Measurements from ENCODE around the gene METTL26.

METTL26 gene

GRCh38 chr16:638034-638543 is 2.0 kb upstream of the METTL26 start:
- DNase-seq (ENCODE audit: low read depth), result no peak

DNA sequence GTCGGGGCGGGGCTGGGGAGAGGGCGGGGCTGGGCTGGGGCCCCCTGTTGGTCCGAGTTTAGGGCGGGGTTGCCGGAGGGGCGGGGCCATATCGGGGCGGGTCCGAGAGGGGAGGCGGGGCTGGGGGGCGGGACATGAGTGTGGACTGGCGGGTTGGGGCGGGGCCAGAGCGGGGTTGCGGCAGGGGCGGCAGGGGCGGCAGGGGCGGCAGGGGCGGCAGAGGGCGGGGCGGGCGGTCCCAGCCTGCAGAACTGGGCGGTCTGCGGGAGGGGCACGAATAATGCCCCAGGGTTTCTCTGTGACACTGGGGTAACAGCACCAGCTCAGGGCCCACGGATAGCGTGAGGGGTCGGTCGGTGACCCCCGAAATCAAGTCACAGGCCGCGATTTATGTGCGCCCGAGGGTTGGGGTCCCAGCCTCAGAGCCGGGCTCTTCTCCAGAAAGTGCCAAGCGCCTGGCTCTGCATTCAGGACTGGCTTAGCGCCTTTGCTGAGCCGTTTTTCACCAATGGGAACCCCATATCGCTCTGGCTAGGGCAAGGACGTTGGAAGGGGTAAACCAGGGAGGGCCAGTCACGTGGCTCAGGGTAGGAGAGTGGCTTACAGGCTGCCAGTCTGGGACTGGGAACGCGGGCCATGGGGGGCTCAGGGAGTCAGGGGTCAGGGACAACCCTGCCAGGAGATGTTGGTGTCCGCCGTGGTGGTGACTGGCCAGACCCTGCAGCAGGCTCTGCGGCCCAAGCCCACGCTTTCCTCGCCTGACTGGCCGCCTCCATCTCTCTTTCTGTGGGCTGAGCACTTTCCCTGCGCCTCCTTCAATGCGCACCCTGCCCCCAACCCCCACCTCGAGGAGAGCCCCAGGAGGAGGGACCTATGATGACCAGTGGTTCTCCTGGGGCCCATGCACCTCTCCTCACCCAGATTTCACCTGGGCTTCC is 1.2 kb upstream of the METTL26 start:
- DNase-seq (ENCODE audit: low read depth), result peak; percentile 83

GRCh38 chr16:635573-636205 is 416 bp downstream of the METTL26 start:
- DNase-seq (ENCODE audit: low read depth), result no peak

- DNase-seq (ENCODE audit: low read depth), result no peak
Observed at GRCh38 chr16:634996-635395, 1.1 kb downstream of the METTL26 start.

- no peak for DNase-seq (ENCODE audit: low read depth)
Observed at GRCh38 chr16:634051-634670, 1.9 kb downstream of the METTL26 start.

DNA sequence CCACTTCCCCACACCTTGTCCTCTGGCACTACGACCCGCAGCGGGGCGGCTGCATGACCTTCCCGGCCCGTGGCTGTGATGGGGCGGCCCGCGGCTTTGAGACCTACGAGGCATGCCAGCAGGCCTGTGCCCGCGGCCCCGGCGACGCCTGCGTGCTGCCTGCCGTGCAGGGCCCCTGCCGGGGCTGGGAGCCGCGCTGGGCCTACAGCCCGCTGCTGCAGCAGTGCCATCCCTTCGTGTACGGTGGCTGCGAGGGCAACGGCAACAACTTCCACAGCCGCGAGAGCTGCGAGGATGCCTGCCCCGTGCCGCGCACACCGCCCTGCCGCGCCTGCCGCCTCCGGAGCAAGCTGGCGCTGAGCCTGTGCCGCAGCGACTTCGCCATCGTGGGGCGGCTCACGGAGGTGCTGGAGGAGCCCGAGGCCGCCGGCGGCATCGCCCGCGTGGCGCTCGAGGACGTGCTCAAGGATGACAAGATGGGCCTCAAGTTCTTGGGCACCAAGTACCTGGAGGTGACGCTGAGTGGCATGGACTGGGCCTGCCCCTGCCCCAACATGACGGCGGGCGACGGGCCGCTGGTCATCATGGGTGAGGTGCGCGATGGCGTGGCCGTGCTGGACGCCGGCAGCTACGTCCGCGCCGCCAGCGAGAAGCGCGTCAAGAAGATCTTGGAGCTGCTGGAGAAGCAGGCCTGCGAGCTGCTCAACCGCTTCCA is 2.6 kb downstream of the METTL26 start:
- DNase-seq (ENCODE audit: low read depth), result no peak

DNA sequence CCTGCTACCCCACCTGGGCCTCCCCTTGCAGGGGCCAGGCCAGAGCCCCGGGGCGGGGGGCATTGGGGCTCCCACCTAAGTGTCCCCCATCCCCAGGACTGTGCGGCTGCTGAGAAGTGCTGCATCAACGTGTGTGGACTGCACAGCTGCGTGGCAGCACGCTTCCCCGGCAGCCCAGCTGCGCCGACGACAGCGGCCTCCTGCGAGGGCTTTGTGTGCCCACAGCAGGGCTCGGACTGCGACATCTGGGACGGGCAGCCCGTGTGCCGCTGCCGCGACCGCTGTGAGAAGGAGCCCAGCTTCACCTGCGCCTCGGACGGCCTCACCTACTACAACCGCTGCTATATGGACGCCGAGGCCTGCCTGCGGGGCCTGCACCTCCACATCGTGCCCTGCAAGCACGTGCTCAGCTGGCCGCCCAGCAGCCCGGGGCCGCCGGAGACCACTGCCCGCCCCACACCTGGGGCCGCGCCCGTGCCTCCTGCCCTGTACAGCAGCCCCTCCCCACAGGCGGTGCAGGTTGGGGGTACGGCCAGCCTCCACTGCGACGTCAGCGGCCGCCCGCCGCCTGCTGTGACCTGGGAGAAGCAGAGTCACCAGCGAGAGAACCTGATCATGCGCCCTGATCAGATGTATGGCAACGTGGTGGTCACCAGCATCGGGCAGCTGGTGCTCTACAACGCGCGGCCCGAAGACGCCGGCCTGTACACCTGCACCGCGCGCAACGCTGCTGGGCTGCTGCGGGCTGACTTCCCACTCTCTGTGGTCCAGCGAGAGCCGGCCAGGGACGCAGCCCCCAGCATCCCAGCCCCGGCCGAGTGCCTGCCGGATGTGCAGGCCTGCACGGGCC is 3.4 kb downstream of the METTL26 start:
- no peak for DNase-seq (ENCODE audit: low read depth)

GRCh38 chr16:631808-632358 is 4.2 kb downstream of the METTL26 start:
- no peak for DNase-seq (ENCODE audit: low read depth)

DNA sequence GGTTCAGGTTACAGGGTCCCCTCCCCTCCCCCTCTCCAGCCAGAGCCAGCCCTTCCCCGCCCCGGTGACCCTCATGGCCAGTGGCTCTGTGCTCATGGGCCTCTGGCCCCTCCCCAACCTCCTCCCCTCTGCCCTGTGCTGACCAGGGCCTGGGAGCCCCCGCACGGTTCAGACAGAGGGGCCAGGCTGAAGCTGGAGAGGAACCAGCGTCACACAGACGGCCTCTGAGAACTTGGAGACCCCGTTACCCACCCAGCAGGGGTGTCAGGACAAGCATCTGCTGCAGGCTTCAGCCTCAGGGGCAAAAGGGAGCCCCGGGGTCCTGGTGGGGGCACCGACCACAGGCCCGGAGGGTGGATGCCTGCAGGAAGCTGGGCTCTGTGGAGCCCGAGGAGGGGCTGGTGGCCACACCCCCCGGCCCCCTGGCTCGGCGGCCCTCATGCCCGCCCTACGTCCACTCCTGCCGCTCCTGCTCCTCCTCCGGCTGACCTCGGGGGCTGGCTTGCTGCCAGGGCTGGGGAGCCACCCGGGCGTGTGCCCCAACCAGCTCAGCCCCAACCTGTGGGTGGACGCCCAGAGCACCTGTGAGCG is 5.2 kb downstream of the METTL26 start, which contains the start of gene WFIKKN1:
TSS of gene WFIKKN1 (plus strand) at position 171 of the 591 bp plus-strand sequence. CDS start at position 440, 269 bp downstream.
- no peak for DNase-seq (ENCODE audit: low read depth)

DNA sequence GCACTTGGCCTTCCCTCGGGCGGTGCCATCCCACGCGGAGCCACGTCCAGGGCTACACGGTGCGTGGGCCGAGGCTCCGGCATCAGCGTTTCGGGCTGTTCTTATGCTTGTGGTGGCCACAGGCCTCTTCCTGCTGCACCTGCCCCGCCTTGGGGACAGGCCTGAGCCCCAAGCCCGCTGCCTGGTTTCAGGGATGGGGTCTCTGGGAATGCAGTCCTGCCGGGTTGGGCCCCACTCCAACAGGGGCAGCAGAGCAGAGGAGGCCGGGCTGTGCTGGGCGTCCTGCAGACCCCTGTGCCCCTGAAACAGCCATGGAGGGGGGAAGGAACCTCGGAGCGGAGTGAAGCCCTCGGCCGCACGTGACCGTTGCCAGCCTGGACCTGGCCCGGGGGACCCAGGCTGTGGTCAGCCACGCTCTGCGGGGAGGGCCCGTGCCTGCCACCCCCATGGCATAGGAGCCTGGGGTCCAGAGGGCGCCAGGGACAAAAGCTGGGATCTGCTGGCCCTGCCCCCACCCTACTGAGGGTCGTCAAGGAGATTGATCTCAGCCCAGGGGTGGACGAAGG is 5.8 kb downstream of the METTL26 start:
- DNase-seq (ENCODE audit: low read depth), result no peak

GRCh38 chr16:629833-630248 is 6.3 kb downstream of the METTL26 start:
- no peak for DNase-seq (ENCODE audit: low read depth)

GRCh38 chr16:629185-629832 is 6.8 kb downstream of the METTL26 start:
- no peak for DNase-seq (ENCODE audit: low read depth)

DNA sequence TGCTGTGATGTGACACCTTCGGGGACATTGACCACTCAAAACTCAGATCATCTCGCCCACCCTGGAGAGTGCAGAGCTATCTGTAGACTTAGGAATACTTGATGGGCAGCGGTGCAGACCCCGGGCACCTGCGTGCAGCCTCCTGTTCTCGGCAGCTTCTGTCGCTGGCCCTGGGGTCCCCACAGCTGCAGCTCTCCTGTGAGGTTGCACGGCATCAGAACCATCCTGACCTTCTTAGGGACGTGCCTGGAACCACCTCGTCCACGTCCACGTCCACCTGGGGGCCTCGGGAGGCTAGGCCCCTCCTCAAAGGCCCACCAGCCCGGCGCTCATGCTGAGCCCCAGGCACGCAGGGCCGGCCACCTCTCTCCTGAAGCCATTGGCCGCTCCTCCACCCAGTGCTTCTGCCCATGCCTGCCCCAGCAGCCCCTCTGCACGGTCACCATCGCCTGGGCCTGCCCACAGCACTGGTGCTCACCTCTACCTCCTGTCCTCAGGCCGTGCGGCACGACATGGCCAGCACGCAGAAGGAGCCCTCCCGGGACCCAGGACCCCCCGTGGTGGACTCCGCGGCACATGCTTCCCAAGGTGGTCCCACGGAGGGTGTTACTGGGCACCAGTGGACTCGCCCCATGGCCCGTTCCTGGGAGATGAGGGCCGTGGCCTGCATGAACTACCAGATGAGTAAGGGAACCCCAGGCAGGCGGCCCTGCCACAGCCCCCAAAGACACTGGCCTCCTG is 7.6 kb downstream of the METTL26 start:
- DNase-seq (ENCODE audit: low read depth), result no peak

DNA sequence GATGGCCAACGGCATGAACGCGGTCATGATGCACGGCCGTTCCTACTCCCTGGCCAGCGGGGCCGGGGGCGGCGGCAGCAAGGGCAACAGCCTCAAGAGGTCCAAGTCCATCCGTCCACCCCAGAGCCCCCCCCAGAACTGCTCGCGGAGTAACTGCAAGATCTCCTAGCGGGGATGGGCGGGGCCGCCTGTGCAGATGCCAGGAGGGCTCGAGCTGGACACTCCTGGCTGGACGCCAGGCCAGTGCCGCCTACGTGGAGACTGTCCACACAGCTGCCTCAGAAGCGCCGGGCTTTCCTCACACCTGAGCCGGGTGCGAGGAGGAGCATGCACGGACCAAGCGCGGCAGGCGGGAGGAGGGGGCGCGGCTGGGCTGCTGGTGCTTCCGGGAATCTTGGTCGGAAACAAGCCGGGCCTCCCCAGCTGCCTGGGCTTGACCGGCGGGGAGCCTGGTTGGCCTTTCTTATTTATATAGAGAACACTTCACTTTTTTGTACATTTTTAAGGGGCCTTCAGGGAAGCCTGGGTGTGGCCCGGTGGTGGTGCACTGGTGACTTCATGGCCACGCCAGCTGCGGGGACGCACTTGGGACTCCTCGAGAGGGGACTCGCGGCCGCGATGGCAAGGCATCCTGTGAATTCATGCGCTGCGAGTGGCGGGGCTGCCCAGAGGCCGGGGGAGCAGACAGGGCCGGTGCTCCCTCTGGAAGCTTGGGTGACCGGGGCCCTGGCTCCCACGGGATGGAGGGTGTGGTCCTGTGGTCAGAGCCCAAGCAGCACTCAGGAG is 8.5 kb downstream of the METTL26 start:
- DNase-seq (ENCODE audit: low read depth), result no peak

DNA sequence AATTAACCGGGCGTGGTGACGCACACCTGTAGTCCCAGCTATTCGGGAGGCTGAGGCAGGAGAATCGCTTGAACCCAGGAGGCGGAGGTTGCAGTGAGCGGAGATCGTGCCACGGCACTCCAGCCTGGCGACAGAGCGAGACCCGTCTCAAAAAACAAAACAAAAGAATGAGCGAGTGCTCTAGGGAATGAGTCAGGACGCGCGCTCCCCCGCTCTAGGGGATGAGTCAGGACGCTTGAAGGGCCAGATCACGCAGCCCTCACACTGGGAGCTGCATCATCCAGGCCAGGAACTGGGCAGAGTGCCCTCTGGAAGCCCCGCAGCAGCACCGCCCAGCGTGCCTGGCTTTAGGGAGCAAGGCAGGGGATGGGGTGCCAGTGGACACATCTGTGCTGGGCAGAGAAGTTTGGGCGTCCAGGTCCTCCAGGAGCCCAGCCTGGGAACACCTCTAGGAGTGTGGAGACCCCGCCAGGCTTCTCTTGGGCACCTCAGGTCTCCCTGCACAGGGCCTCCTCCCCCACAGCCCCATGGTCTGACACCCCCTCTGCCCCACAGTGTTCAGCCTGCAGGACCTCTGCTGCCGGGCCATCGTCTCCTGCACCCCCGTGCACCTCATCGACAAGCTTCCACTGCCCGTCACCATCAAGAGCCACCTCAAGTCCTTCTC is 9.2 kb downstream of the METTL26 start:
- DNase-seq (ENCODE audit: low read depth), result no peak

DNA sequence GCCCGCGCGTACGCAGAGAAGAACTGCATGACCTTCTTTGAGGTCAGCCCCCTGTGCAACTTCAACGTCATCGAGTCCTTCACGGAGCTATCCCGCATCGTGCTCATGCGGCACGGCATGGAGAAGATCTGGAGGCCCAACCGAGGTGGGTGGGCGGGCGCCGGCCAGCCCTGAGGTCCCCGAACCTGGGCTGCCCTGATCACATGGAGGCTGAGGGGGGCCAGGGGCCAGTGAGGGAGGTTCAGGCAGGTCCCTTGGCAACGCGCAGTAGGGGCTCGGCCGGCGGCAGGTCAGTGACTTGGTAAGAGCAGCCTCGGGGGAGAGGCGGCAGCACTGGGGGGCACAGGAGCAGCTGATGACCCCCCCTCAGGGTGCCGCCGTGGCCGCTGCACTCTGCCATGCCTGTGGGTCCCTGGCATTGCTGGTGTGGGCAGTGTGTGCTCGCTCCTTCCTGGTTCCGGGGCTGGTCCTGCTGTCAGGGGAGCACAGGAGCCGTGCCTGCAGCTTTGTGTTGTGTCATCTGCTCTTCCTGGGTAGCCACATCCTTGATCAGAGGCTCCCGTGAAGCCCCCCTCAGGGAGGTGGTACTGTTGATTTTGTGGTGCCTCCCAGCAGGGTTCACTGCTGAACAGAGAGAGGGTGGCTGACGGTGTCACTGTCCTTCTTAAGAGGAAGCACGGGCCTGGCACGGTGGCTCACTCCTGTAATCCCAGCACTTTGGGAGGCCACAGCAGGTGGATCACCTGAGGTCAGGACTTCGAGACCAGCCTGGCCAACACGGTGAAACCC is 9.9 kb downstream of the METTL26 start:
- DNase-seq (ENCODE audit: low read depth), result no peak

All from stimulated activated CD4-positive, alpha-beta T cell treated with anti-CD3 and anti-CD28 coated beads, Interleukin-2, amount 100 ng/mL, for 4 hours (primary cell).